K562 (cell line): ENCODE measurements around the gene EPHB4. TPM values are rescaled to one million over a fixed set of nuclear protein-coding genes. Genes with fewer than 3 reads are reported as not detected.
A peak's percentile ranks its signal among the peaks of the same experiment; 100 is the strongest.

Source experiments
- BMI1 ChIP-seq: fragments of 150-350 bp; IDR thresholded peaks from 2 replicates; pipeline ENCODE4 v1.6.1; 2014; ENCODE audit warnings: low read length
- CHCHD3 ChIP-seq: fragments of 250-450 bp; sonication (Bioruptor Pico); IDR thresholded peaks from 2 replicates; pipeline ENCODE4 v2.1.2; 2022; ENCODE audit warnings: mild to moderate bottlenecking
- FOXM1 ChIP-seq, 2 experiments: fragments of 450-650 bp in 1 of 2; sonication (generic) in 1 of 2; formaldehyde crosslinking in 1 of 2; IDR thresholded peaks; 2 replicates each; pipeline versions ENCODE4 v1.6.1 to v1.9.0; 2017 to 2022; ENCODE audit warnings: low read depth in 2 of 2, mild to moderate bottlenecking in 2 of 2, missing genetic modification reagents in 1 of 2, moderate library complexity in 1 of 2
- GABPB1 ChIP-seq: sonication (generic); formaldehyde crosslinking; IDR thresholded peaks from 2 replicates; pipeline ENCODE4 v1.8.0; 2022; ENCODE audit warnings: mild to moderate bottlenecking, missing genetic modification reagents
- IFI16 ChIP-seq: fragments of 250-450 bp; sonication (Bioruptor Pico); IDR thresholded peaks from 2 replicates; pipeline ENCODE4 v2.1.2; 2022; ENCODE audit warnings: mild to moderate bottlenecking, inconsistent platforms
- KDM1A ChIP-seq, 2 experiments: fragments of 450-650 bp; IDR thresholded peaks; 2 replicates each; pipeline ENCODE4 v1.6.1; 2016; ENCODE audit warnings: mild to moderate bottlenecking in 2 of 2
- RBBP5 ChIP-seq: fragments of 200-600 bp; sonication (generic); IDR thresholded peaks from 2 replicates; pipeline ENCODE4 v1.6.1; 2012; ENCODE audit warnings: borderline replicate concordance, mild to moderate bottlenecking, low read length, control low read depth, inconsistent platforms; ENCODE audit not compliant: insufficient read depth, poor library complexity, severe bottlenecking
- SAFB ChIP-seq: fragments of 200-400 bp; formaldehyde crosslinking; IDR thresholded peaks from 2 replicates; pipeline ENCODE4 v1.6.1; 2017; ENCODE audit warnings: low read depth, low read length, borderline replicate concordance
- SIN3B ChIP-seq: fragments of 450-650 bp; IDR thresholded peaks from 2 replicates; pipeline ENCODE4 v1.6.1; 2017; ENCODE audit warnings: low read depth, mild to moderate bottlenecking, moderate library complexity
- THRAP3 ChIP-seq: fragments of 450-650 bp; IDR thresholded peaks from 2 replicates; pipeline ENCODE4 v1.6.1; 2016; ENCODE audit warnings: mild to moderate bottlenecking, inconsistent platforms, borderline replicate concordance
- YBX1 ChIP-seq: fragments of 450-650 bp; IDR thresholded peaks from 2 replicates; pipeline ENCODE4 v1.7.1; 2016; ENCODE audit warnings: mild to moderate bottlenecking
- ZNF184 ChIP-seq: sonication (generic); formaldehyde crosslinking; IDR thresholded peaks from 2 replicates; pipeline ENCODE4 v1.5.0; 2020; ENCODE audit warnings: missing genetic modification reagents
- ZNF41 ChIP-seq: fragments of 250-450 bp; sonication (Bioruptor Pico); conservative IDR thresholded peaks from 2 replicates; pipeline ENCODE4 v1.4.0; 2020; ENCODE audit warnings: mild to moderate bottlenecking
- ZNF551 ChIP-seq: fragments of 250-450 bp; sonication (Bioruptor Pico); IDR thresholded peaks from 2 replicates; pipeline ENCODE4 v1.5.0; 2021; ENCODE audit warnings: mild to moderate bottlenecking, moderate library complexity
- ZNF766 ChIP-seq: fragments of 200-800 bp; sonication (Bioruptor generic); conservative IDR thresholded peaks from 2 replicates; pipeline ENCODE4 v1.6.1; 2016; ENCODE audit warnings: missing genetic modification characterization, missing compliant biosample characterization
- polyA plus RNA-seq, 8 experiments: library from polyadenylated mRNA; depleted of rRNA in 4 of 8; stranded (reverse) in 5 of 8; unstranded in 3 of 8; fragments of >200 nt; fragmentation: Nextera tagmentation in 2 of 8; fragmentation: Illumina TruSeq in 1 of 8; extraction: Ambion mirVana in 2 of 8; extraction: Trizol in 1 of 8; gene quantifications; 2 replicates each; pipeline versions ENCODE4 v1.2.1 to v1.2.3, GENCODE V29; 2011 to 2014; ENCODE audit warnings: inconsistent platforms in 1 of 8, missing spikeins in 1 of 8
- total RNA-seq, 7 experiments: library from RNA; depleted of rRNA in 6 of 7; stranded (reverse); fragments of >200 nt in 6 of 7; fragmentation: Illumina TruSeq in 2 of 7; extraction: Trizol in 2 of 7; gene quantifications; 2 replicates each; pipeline versions ENCODE4 v1.2.1 to v1.2.3, GENCODE V29; 2011 to 2021; ENCODE audit warnings: low replicate concordance in 1 of 7
- TF ChIP-seq, protein P1 (sequence below): fragments of 450-650 bp; formaldehyde crosslinking; IDR thresholded peaks from 2 replicates; pipeline ENCODE4 v1.4.0; 2022; ENCODE audit warnings: missing genetic modification characterization
- TF ChIP-seq, protein P2 (sequence below): sonication (generic); formaldehyde crosslinking; IDR thresholded peaks from 2 replicates; pipeline ENCODE4 v1.5.0; 2020; ENCODE audit warnings: missing genetic modification reagents
- TF ChIP-seq, protein P3 (sequence below): sonication (generic); formaldehyde crosslinking; IDR thresholded peaks from 2 replicates; pipeline ENCODE4 v1.8.1; 2023; ENCODE audit warnings: mild to moderate bottlenecking, missing genetic modification reagents
- TF ChIP-seq, protein P4 (sequence below): fragments of 450-650 bp; formaldehyde crosslinking; IDR thresholded peaks from 2 replicates; pipeline ENCODE4 v1.4.0; 2020; ENCODE audit warnings: mild to moderate bottlenecking, moderate library complexity
- TF ChIP-seq, protein P5 (sequence below): fragments of 150-350 bp; IDR thresholded peaks from 2 replicates; pipeline ENCODE4 v1.6.1; 2014; ENCODE audit warnings: low read depth, mild to moderate bottlenecking, low read length, borderline replicate concordance

Gene EPHB4
- total and polyA plus RNA-seq, 9 of the 15 experiments (the other 6 are each of a cell fraction or from before 2014, with no cell fraction given), result 1.2 to 82.1 (median 37.9) TPM

DNA sequence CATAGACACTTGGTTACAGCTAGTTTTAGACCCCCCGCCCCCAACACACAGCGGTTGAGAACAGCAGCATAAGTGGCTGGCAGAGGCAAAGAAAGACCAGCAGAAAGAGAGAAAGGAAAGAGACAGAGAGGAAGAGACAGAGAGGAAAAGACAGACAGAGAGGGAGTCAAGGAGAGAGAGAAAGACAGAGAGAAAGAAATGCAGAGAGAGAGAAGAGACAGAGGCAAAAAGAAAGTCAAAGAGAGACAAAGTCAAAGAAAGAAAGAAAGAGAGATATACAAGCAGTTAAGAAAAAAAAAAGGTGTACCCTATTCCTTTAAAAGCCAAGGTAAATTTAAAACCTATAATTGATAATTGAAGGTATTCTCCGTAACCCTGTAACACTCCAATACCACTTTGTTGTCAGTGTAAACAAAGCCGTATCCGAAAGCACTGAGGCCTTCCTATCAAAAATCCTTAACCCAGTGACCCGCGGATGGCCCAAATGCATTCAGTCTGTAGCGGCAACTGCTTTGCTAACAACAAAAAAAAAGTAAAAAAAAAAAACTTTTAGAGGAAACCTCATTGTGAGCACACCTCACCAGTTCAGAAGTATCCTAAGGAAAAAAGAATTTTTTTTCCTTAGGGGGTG is 13.3 kb upstream of the EPHB4 start (continued):
- TF ChIP-seq GABPB1 (CRISPR knock-in tag) (no peak), SAFB (no peak), THRAP3 (peak; percentile 89; the same call in 1 of the 2 replicates), FOXM1 (IDR thresholded peaks at IDR 0.05; ENCODE audit: low read depth) (0 out of 2 replicates have a peak, but pooled peaks have one; percentile 33), FOXM1 (CRISPR knock-in tag; IDR thresholded peaks at IDR 0.05; ENCODE audit: low read depth) (no peak), ZNF551 (no peak), BMI1 (no peak), ZNF766 (CRISPR knock-in tag) (no peak), KDM1A (IDR thresholded peaks at IDR 0.05) (no peak), SIN3B (no peak), YBX1 (peak; percentile 90; the same call in 1 of the 2 replicates), ZNF184 (CRISPR knock-in tag) (no peak), ZNF41 (CRISPR knock-in tag) (no peak), IFI16 (CRISPR knock-in tag) (no peak), RBBP5 (no peak), CHCHD3 (CRISPR knock-in tag) (no peak)
- TF ChIP-seq, protein P1, sequence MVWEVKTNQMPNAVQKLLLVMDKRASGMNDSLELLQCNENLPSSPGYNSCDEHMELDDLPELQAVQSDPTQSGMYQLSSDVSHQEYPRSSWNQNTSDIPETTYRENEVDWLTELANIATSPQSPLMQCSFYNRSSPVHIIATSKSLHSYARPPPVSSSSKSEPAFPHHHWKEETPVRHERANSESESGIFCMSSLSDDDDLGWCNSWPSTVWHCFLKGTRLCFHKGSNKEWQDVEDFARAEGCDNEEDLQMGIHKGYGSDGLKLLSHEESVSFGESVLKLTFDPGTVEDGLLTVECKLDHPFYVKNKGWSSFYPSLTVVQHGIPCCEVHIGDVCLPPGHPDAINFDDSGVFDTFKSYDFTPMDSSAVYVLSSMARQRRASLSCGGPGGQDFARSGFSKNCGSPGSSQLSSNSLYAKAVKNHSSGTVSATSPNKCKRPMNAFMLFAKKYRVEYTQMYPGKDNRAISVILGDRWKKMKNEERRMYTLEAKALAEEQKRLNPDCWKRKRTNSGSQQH (CRISPR knock-in tag), result peak; percentile 84
- TF ChIP-seq, protein P2, sequence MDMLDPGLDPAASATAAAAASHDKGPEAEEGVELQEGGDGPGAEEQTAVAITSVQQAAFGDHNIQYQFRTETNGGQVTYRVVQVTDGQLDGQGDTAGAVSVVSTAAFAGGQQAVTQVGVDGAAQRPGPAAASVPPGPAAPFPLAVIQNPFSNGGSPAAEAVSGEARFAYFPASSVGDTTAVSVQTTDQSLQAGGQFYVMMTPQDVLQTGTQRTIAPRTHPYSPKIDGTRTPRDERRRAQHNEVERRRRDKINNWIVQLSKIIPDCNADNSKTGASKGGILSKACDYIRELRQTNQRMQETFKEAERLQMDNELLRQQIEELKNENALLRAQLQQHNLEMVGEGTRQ (CRISPR knock-in tag), result no peak
- TF ChIP-seq, protein P3, sequence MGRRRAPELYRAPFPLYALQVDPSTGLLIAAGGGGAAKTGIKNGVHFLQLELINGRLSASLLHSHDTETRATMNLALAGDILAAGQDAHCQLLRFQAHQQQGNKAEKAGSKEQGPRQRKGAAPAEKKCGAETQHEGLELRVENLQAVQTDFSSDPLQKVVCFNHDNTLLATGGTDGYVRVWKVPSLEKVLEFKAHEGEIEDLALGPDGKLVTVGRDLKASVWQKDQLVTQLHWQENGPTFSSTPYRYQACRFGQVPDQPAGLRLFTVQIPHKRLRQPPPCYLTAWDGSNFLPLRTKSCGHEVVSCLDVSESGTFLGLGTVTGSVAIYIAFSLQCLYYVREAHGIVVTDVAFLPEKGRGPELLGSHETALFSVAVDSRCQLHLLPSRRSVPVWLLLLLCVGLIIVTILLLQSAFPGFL (CRISPR knock-in tag), result no peak
- TF ChIP-seq, protein P4, sequence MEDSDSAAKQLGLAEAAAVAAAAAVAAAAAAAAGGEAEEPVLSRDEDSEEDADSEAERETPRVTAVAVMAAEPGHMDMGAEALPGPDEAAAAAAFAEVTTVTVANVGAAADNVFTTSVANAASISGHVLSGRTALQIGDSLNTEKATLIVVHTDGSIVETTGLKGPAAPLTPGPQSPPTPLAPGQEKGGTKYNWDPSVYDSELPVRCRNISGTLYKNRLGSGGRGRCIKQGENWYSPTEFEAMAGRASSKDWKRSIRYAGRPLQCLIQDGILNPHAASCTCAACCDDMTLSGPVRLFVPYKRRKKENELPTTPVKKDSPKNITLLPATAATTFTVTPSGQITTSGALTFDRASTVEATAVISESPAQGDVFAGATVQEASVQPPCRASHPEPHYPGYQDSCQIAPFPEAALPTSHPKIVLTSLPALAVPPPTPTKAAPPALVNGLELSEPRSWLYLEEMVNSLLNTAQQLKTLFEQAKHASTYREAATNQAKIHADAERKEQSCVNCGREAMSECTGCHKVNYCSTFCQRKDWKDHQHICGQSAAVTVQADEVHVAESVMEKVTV (CRISPR knock-in tag), result peak; percentile 31; the same call in 1 of the 2 replicates
- TF ChIP-seq, protein P5, sequence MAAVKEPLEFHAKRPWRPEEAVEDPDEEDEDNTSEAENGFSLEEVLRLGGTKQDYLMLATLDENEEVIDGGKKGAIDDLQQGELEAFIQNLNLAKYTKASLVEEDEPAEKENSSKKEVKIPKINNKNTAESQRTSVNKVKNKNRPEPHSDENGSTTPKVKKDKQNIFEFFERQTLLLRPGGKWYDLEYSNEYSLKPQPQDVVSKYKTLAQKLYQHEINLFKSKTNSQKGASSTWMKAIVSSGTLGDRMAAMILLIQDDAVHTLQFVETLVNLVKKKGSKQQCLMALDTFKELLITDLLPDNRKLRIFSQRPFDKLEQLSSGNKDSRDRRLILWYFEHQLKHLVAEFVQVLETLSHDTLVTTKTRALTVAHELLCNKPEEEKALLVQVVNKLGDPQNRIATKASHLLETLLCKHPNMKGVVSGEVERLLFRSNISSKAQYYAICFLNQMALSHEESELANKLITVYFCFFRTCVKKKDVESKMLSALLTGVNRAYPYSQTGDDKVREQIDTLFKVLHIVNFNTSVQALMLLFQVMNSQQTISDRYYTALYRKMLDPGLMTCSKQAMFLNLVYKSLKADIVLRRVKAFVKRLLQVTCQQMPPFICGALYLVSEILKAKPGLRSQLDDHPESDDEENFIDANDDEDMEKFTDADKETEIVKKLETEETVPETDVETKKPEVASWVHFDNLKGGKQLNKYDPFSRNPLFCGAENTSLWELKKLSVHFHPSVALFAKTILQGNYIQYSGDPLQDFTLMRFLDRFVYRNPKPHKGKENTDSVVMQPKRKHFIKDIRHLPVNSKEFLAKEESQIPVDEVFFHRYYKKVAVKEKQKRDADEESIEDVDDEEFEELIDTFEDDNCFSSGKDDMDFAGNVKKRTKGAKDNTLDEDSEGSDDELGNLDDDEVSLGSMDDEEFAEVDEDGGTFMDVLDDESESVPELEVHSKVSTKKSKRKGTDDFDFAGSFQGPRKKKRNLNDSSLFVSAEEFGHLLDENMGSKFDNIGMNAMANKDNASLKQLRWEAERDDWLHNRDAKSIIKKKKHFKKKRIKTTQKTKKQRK, result no peak
